Small intestine (tissue), 7 donors: Measurements from ENCODE around the gene MARCHF11. TPM values are rescaled to one million over a fixed set of nuclear protein-coding genes. Genes with fewer than 3 reads are reported as not detected.

Experiments
- DNase-seq, 2 donors: peaks; one replicate each; pipeline versions ENCODE4 v3.0.0 to v3.0.0-alpha.2; 2013
- FAIRE-seq: peaks from 2 replicates; lab custom pipeline; 2012; peaks lifted over from hg19 to GRCh38; lab: Jason Lieb, UNC
- H3K27ac ChIP-seq, 3 donors: one replicate each; pipeline ENCODE4 v1.5.1; 2013; ENCODE audit warnings: low read length in 2 of 3, mild to moderate bottlenecking in 2 of 3, control low read depth in 1 of 3, inconsistent platforms in 1 of 3, low read depth in 1 of 3, moderate library complexity in 1 of 3
- H3K27me3 ChIP-seq, 3 donors: one replicate each; pipeline ENCODE4 v1.6.1; 2013; ENCODE audit warnings: low read length in 3 of 3, inconsistent platforms in 1 of 3; ENCODE audit not compliant: control insufficient read depth in 3 of 3, insufficient read depth in 3 of 3
- H3K36me3 ChIP-seq, 3 donors: one replicate each; pipeline ENCODE4 v1.6.1; 2013; ENCODE audit warnings: low read length in 3 of 3, inconsistent platforms in 1 of 3, low read depth in 1 of 3, mild to moderate bottlenecking in 1 of 3, moderate library complexity in 1 of 3; ENCODE audit not compliant: control insufficient read depth in 3 of 3, insufficient read depth in 2 of 3
- H3K4me1 ChIP-seq, 3 donors: one replicate each; pipeline ENCODE4 v1.6.1; 2013; ENCODE audit warnings: low read length in 2 of 3, inconsistent platforms in 1 of 3, low read depth in 1 of 3, mild to moderate bottlenecking in 1 of 3, moderate library complexity in 1 of 3; ENCODE audit not compliant: control insufficient read depth in 3 of 3, insufficient read depth in 2 of 3
- H3K4me3 ChIP-seq, 3 donors: one replicate each; pipeline ENCODE4 v1.5.1; 2013; ENCODE audit warnings: low read length in 3 of 3, control low read depth in 1 of 3, inconsistent platforms in 1 of 3, low read depth in 1 of 3, mild to moderate bottlenecking in 1 of 3, moderate library complexity in 1 of 3
- H3K9me3 ChIP-seq, 2 donors: one replicate each; pipeline ENCODE4 v1.6.1; 2013; ENCODE audit warnings: low read depth in 1 of 2, low read length in 1 of 2; ENCODE audit not compliant: control insufficient read depth in 2 of 2, insufficient read depth in 1 of 2
- WGBS, 3 donors: extraction: QIAGEN DNeasy Blood & Tissue Kit; methylation state at CpG; one replicate each; pipeline ENCODE4 v1.1.7; 2013; 5-methylcytosine and 5-hydroxymethylcytosine counted together
- polyA plus RNA-seq, 4 donors: library from polyadenylated mRNA; stranded (reverse) in 3 of 4; unstranded in 1 of 4; fragments of 200-250 nt in 3 of 4; fragments of 120-200 nt in 1 of 4; gene quantifications; one replicate each; pipeline versions ENCODE4 v1.2.1 to v1.2.3, GENCODE V29; 2013
- donor health status: healthy with polysubstance abuse.
- donor health status: control.
- donor health status: control.
- donor health status: Bipolar disorder and iron deficiency.
- donor health status: healthy.

Gene MARCHF11
- polyA plus RNA-seq, 4 donors, result 0.06 to 0.13 TPM; not detected in 2

DNA sequence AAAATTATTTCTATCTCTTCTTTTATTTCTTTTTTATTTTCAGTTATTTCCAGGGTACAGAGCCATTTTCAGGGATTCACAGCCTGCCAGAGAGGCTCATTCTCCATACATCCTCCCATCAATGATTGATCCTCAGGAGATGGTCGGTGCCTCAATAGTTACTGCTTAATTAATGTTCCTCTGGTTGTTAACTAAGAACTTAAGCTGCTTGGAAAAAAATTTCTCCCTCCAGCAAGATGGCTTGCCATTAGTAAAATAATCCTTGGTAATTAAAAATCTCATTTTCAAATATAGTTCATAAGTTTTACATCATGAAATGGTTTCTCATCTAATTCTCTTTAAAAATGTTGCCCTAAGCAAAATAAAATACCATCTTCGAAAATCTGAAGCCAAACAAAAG is 20.0 kb downstream of the MARCHF11 start:
- no peak for FAIRE-seq
- Histone ChIP-seq H3K27ac (no peak overlapping the region), H3K4me1 (no peaks in the 10 kb centered on the region), H3K4me3 (no peak overlapping the region), H3K36me3 (no peaks in the 10 kb centered on the region), H3K27me3 (no peaks in the 10 kb centered on the region), H3K9me3 (no peaks in the 10 kb centered on the region)
- DNase-seq, result no peak
- 64 to 69% (median 68%) methylated on average over 2 of the region's 2 CpGs for whole genome bisulfite sequencing, 3 donors

DNA sequence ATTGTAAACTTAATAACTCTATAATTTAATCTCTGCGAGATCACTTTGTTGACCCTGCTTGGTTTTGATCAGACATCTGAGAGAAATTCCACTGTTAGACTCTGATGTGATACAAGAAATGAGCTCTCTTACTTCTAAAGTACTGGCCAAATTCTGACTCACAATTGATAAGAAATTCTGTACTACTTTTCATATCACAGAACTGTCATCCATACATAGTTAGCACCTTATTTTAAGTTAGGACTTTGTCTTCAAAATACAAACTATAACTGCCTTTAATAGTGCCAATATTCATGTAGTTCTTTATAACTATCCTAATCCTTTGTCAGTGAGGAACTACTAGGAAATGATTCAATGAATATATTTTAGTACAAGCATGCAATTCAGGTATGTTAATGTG is 23.4 kb downstream of the MARCHF11 start:
- FAIRE-seq, result no peak
- Histone ChIP-seq H3K36me3 (no peaks in the 10 kb centered on the region), H3K9me3 (no peaks in the 10 kb centered on the region), H3K4me3 (no peak overlapping the region), H3K4me1 (no peaks in the 10 kb centered on the region), H3K27me3 (no peaks in the 10 kb centered on the region), H3K27ac (no peak overlapping the region)
- 58 to 88% (median 59%) methylated on average over 1 of the region's 1 CpG for WGBS, 3 donors
- no peak for DNase-seq

DNA sequence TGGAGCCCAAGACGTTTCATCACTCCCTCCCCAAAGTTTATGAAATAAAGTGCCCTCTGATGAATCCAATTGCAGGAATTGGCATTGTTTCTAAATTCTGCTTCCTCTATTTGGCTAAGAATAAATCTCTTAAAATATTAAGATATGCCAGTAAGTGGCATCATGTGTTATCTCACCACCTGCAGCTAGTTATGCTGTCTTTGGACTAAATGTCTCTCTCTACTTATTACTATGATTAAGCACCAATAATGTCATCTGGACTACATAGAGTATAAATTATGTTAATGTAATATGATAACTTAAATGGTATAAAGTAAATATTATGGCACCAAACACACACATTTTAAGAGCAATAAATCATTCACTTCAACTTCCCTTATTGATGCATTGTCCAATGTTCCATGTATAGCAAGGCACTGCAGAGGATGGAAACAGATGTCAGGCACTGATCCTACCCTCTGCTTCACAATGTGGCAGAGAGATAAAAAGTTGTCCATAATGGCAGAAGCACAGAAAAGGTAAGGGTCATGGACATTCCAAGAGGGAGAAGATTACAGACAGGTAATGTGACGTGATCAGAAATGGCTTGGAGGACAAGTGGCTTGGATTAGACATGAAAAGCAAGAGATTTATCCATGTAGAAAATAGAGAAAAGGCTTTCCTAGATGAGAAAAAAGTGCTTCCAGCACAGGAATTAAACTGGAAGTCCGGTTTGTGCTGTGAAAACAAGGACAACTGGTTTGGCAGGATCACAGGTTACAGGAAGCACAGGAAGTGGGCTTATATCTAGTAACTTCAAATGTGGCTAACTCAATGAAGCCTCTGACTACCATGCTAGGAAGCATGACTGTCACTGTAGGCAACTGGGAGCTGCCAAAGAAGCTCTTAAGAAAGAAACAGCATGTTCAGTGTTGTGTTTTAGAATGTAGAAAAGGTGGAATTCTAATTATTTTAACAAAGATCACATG is 26.7 kb downstream of the MARCHF11 start:
- WGBS, 3 donors, result 29 to 44% (median 36%) methylated on average over 3 of the region's 3 CpGs
- no peak for FAIRE-seq
- Histone ChIP-seq H3K27ac (no peak overlapping the region), H3K4me3 (no peak overlapping the region), H3K4me1 (no peaks in the 10 kb centered on the region), H3K9me3 (peaks cover 0 to 3% of the 10 kb centered on the region in 2 donors), H3K36me3 (no peaks in the 10 kb centered on the region), H3K27me3 (no peaks in the 10 kb centered on the region)
- DNase-seq, result no peak

DNA sequence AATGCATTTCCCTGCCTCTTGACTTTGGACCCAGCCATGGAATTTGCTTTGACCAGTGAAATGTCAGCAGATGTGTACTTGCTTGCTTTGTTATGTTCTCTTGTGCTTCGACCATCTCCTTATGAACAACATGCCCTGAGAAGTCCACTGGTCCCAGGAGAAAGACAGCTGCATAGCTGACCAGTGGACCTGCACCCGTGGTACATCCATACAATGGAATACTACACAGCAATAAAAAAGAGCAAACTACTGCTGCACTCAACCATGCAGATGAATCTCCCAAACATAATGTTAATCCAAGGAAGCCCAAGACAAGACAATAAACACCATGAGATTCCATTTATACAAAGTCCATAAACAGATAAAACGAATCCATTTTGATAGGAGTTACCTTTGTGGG is 30.0 kb downstream of the MARCHF11 start:
- Histone ChIP-seq H3K9me3 (peaks cover 0 to 3% of the 10 kb centered on the region in 2 donors), H3K4me3 (no peak overlapping the region), H3K27ac (no peak overlapping the region), H3K4me1 (no peaks in the 10 kb centered on the region), H3K27me3 (no peaks in the 10 kb centered on the region), H3K36me3 (no peaks in the 10 kb centered on the region)
- no peak for DNase-seq
- no peak for FAIRE-seq
- WGBS, 3 donors, result 63 to 69% (median 65%) methylated on average over 3 of the region's 3 CpGs

DNA sequence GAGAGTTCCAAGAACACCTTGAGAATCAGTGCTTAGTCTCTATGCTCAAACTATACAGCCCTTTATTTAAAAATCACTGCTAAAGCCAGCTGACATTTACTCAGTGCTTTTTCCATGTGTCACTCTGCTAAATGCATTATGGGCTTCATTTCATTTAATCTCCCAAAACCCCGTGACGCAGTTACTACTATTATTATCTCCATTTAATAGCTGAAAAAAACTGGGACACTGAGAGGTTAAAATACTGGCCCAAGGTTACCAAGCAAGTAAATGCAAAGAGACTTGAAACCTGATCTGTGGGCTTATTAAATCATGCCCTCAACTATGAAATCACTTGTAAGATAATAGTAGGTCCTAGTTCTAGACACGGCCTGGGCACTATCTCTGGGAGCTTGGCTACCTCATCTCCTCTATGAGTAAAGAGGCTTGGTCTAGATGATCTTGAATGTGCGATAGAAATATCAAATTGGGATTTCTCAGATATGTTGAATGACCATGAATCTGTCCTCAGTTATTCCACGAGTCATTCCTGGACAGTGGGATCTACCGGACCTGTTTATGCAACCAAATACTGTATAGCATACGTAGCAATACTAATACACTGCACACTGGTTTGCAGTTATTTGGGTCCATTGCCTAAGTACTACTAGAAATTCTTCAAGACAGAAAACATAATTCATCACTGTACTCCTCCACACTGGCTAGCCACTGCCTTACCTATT is 32.3 kb downstream of the MARCHF11 start:
- DNase-seq, result no peak
- no peak for FAIRE-seq
- Histone ChIP-seq H3K27ac (no peak overlapping the region), H3K27me3 (no peaks in the 10 kb centered on the region), H3K36me3 (no peaks in the 10 kb centered on the region), H3K9me3 (peaks cover 0 to 3% of the 10 kb centered on the region in 2 donors), H3K4me3 (no peak overlapping the region), H3K4me1 (no peaks in the 10 kb centered on the region)
- WGBS, 3 donors, result 73 to 81% (median 78%) methylated on average over 7 of the region's 7 CpGs

DNA sequence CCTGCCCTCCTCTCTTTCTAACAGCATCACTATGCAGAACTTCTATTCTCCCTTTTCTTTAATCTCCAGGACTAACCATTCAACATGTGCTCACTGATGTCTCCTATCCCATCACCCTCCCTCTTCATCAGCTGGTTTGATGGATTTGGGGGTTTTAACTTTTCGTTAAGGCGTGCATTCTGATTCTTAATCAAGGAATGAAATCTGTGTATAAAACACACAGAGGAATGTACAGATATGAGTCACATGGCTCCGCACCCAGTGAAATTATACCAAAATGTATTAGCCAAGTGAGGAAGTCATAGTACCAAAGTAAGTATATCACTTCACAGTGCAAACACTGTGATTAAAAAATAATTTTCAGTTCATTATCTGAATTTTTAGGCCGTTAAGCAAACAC is 35.2 kb downstream of the MARCHF11 start:
- Histone ChIP-seq H3K4me1 (no peaks in the 10 kb centered on the region), H3K27ac (no peak overlapping the region), H3K36me3 (no peaks in the 10 kb centered on the region), H3K27me3 (no peaks in the 10 kb centered on the region), H3K4me3 (no peak overlapping the region), H3K9me3 (peaks cover 0 to under 1% of the 10 kb centered on the region in 2 donors)
- FAIRE-seq (no peak), DNase-seq (no peak)
- 78 to 85% (median 78%) methylated on average over 4 of the region's 4 CpGs for WGBS, 3 donors

DNA sequence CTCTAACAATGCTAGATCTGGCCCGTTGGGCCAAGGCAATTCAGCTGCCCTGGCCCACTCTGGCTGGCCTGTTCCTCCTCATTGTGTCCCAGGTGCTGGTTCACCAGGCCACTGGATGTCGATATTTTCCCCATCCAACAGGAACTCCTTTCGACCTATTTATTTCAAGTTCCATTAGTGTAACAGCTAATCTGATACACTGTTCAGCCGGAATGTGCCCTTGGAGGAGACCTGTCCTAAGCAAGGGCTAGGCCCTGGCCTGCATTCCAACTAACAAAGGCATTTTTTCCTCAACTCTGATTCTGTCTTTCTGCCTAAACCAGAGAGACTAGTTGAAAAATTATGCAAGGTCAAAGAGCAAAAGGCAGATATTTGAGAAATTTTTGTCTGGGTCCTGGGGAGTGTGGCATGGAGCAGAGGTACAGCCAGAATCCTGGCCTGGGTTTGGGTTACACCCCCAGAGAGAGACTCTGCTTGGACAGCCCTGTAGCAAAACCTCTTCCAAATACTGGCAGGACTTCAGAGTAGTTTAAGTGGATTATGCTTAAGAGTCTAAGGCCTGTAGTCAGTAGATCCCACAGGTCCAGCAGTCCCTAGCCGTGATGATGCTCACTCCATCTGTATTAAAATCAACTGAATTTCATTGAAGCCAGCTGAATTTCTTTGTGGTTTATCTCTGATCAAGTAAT is 36.1 kb downstream of the MARCHF11 start:
- no peaks in the 10 kb centered on the region for H3K36me3 ChIP-seq

DNA sequence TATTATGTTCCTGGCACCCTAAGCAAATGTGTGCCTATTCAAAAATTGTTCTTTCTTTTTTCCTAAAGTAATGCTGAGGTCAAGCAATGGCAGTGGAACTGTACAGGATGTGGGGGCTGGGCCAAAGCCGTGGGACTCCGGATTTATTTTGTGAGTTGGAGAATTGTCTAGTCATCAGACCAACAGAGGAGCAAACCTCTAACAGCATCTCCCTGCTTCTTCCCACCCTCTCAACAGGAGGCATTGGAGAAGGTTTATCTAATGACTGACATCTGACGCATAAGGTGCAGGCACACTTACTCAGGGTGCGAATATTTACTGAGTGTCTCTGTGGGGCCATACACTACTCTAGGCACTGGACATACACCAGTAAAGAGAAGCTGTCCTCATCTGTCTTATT is 38.6 kb downstream of the MARCHF11 start:
- Histone ChIP-seq H3K4me1 (no peaks in the 10 kb centered on the region), H3K36me3 (no peaks in the 10 kb centered on the region), H3K27me3 (no peaks in the 10 kb centered on the region), H3K27ac (no peak overlapping the region), H3K4me3 (no peak overlapping the region), H3K9me3 (peaks cover 0 to 8% of the 10 kb centered on the region in 2 donors)
- FAIRE-seq (no peak), DNase-seq (no peak)
- WGBS, 3 donors, result 50 to 89% (median 64%) methylated on average over 4 of the region's 4 CpGs

More for the DNA sequence above, 36.1 kb downstream of the MARCHF11 start:
- 74 to 80% (median 80%) methylated on average over 5 of the region's 5 CpGs for WGBS, 3 donors
- FAIRE-seq, result no peak
- Histone ChIP-seq H3K27me3 (no peaks in the 10 kb centered on the region), H3K4me1 (no peaks in the 10 kb centered on the region), H3K4me3 (no peak overlapping the region), H3K27ac (no peak overlapping the region), H3K9me3 (peaks cover 0 to 1% of the 10 kb centered on the region in 2 donors)
- no peak for DNase-seq
